ENCODE results near the gene LDB2.
"Not testable (repeated sequence)": the region's sequence is repeated elsewhere in the genome, so short reads cannot be mapped to it uniquely, and the experiment has no call there.

LDB2 gene

GRCh38 chr4:16582526-16582925, 315.9 kb downstream of the LDB2 start:
- DNase-seq, result no peak

GRCh38 chr4:16582036-16582435, 316.4 kb downstream of the LDB2 start:
- no peak for DNase-seq

- DNase-seq, result no peak
Measured at GRCh38 chr4:16581117-16581516, 317.3 kb downstream of the LDB2 start.

GRCh38 chr4:16580514-16580913, 317.9 kb downstream of the LDB2 start:
- DNase-seq, result no peak

GRCh38 chr4:16579866-16580265, 318.6 kb downstream of the LDB2 start:
- no peak for DNase-seq

- no peak for DNase-seq
Measured at GRCh38 chr4:16577177-16577576, 321.3 kb downstream of the LDB2 start.

GRCh38 chr4:16574981-16575380, 323.5 kb downstream of the LDB2 start:
- no peak for DNase-seq

- DNase-seq, result no peak
Measured at GRCh38 chr4:16573739-16574138, 324.7 kb downstream of the LDB2 start.

- DNase-seq, result no peak
Measured at GRCh38 chr4:16573206-16573605, 325.2 kb downstream of the LDB2 start.

- no peak for DNase-seq
Measured at GRCh38 chr4:16572631-16573030, 325.8 kb downstream of the LDB2 start.

GRCh38 chr4:16572161-16572560, 326.3 kb downstream of the LDB2 start:
- DNase-seq, result no peak

- DNase-seq, result no peak
Measured at GRCh38 chr4:16569790-16570189, 328.7 kb downstream of the LDB2 start.

GRCh38 chr4:16557316-16557715, 341.1 kb downstream of the LDB2 start:
- DNase-seq, result not testable (repeated sequence)

- no peak for DNase-seq
Measured at GRCh38 chr4:16555156-16555555, 343.3 kb downstream of the LDB2 start.

GRCh38 chr4:16550531-16550930, 347.9 kb downstream of the LDB2 start:
- DNase-seq, result no peak

GRCh38 chr4:16545656-16546055, 352.8 kb downstream of the LDB2 start:
- no peak for DNase-seq

- no peak for DNase-seq
Measured at GRCh38 chr4:16544869-16545268, 353.6 kb downstream of the LDB2 start.

- DNase-seq, result no peak
Measured at GRCh38 chr4:16544251-16544721, 354.2 kb downstream of the LDB2 start.

- no peak for DNase-seq
Measured at GRCh38 chr4:16537926-16538325, 360.5 kb downstream of the LDB2 start.

GRCh38 chr4:16532240-16532970, 366.0 kb downstream of the LDB2 start:
- peak in 1 of 3 donors; percentile 11 for DNase-seq

- DNase-seq, result peak in 1 of 3 donors; percentile 12
Measured at GRCh38 chr4:16530688-16531635, 367.5 kb downstream of the LDB2 start.

GRCh38 chr4:16524911-16525554, 373.4 kb downstream of the LDB2 start:
- no peak for DNase-seq

- DNase-seq, result no peak
Measured at GRCh38 chr4:16524406-16524805, 374.0 kb downstream of the LDB2 start.
